HK-2 (cell line): ENCODE data around the gene DNAJC4.
A peak's percentile ranks its signal among the peaks of the same experiment; 100 is the strongest.
"Not testable (repeated sequence)": the region's sequence is repeated elsewhere in the genome, so short reads cannot be mapped to it uniquely, and the experiment has no call there.

Experiments
- DNase-seq: peaks from one replicate; pipeline ENCODE4 v3.0.0-alpha.2; 2018; ENCODE audit not compliant: unreplicated experiment

DNAJC4 gene

GRCh38 chr11:64245401-64245796 is 15.1 kb downstream of the DNAJC4 start:
- no peak for DNase-seq

- DNase-seq, result peak; percentile 82
These were observed 15.7 kb downstream of the DNAJC4 start for GRCh38 chr11:64245797-64246620.

GRCh38 chr11:64246621-64246870 is 16.2 kb downstream of the DNAJC4 start:
- DNase-seq, result not testable (repeated sequence)

- DNase-seq, result peak; percentile 76
These were observed 16.8 kb downstream of the DNAJC4 start, which contains the start of gene PPP1R14B for GRCh38 chr11:64246871-64247728. Gene PPP1R14B (minus strand): TSS chr11:64246943. CDS start chr11:64246673, 270 bp downstream.

GRCh38 chr11:64247729-64248531 is 17.6 kb downstream of the DNAJC4 start:
- no peak for DNase-seq

- no peak for DNase-seq
These were observed 18.2 kb downstream of the DNAJC4 start for GRCh38 chr11:64248578-64248977.

- DNase-seq, result no peak
These were observed 18.7 kb downstream of the DNAJC4 start for GRCh38 chr11:64249038-64249437.

GRCh38 chr11:64249563-64250414 is 19.4 kb downstream of the DNAJC4 start:
- DNase-seq, result no peak

GRCh38 chr11:64250415-64251015 is 20.2 kb downstream of the DNAJC4 start:
- no peak for DNase-seq

GRCh38 chr11:64251016-64251752 is 20.8 kb downstream of the DNAJC4 start, which contains the start of gene PLCB3:
Gene PLCB3 (plus strand): TSS chr11:64251530. CDS start chr11:64251650, 120 bp downstream.
- peak; percentile 51 for DNase-seq

GRCh38 chr11:64251753-64252002 is 21.3 kb downstream of the DNAJC4 start:
- no peak for DNase-seq

- DNase-seq, result peak; percentile 52
These were observed 21.9 kb downstream of the DNAJC4 start for GRCh38 chr11:64252003-64252872.

GRCh38 chr11:64253043-64253442 is 22.7 kb downstream of the DNAJC4 start:
- DNase-seq, result no peak

- DNase-seq, result no peak
These were observed 23.1 kb downstream of the DNAJC4 start for GRCh38 chr11:64253481-64253880.

GRCh38 chr11:64254326-64254725 is 24.0 kb downstream of the DNAJC4 start:
- DNase-seq, result no peak

GRCh38 chr11:64255135-64256128 is 25.1 kb downstream of the DNAJC4 start:
- DNase-seq, result no peak

GRCh38 chr11:64256300-64256699 is 26.0 kb downstream of the DNAJC4 start:
- no peak for DNase-seq

GRCh38 chr11:64258356-64258755 is 28.0 kb downstream of the DNAJC4 start:
- no peak for DNase-seq
